ENCODE data around the gene ACVR1.

DNA sequence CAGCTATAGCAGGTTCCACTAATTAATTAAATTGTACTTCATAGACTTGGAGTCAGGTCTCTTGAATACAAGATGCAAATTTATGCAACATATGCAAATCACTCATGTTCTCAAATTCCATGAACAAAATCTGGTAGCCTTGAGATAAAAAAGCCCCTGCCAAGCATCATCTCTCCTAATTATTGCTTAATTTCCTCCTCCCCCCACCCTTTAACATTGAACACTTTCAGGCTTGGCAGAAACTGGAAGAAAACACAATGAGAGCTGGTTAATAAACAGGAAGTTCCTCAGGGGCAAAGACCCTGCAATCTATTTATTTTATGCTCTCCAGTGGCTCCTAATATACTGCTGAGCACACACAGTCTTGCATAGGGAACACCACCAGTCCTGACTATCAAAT is 35.6 kb upstream of the ACVR1 start:
- no peak for TF ChIP-seq POLR2A (conservative IDR thresholded peaks at IDR 0.05)
- TF ChIP-seq, protein P1, sequence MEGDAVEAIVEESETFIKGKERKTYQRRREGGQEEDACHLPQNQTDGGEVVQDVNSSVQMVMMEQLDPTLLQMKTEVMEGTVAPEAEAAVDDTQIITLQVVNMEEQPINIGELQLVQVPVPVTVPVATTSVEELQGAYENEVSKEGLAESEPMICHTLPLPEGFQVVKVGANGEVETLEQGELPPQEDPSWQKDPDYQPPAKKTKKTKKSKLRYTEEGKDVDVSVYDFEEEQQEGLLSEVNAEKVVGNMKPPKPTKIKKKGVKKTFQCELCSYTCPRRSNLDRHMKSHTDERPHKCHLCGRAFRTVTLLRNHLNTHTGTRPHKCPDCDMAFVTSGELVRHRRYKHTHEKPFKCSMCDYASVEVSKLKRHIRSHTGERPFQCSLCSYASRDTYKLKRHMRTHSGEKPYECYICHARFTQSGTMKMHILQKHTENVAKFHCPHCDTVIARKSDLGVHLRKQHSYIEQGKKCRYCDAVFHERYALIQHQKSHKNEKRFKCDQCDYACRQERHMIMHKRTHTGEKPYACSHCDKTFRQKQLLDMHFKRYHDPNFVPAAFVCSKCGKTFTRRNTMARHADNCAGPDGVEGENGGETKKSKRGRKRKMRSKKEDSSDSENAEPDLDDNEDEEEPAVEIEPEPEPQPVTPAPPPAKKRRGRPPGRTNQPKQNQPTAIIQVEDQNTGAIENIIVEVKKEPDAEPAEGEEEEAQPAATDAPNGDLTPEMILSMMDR (IDR thresholded peaks at IDR 0.05 in 2 of 3, conservative IDR thresholded peaks at IDR 0.05 in 1 of 3; ENCODE audit: insufficient read depth in 2 of 3, low read depth in 1 of 3, low read length in 3 of 3), result no peak

Measured in K562 (cell line).